GM21717 (cell line): ENCODE data around the gene PDLIM5.
"Not testable (repeated sequence)": the region's sequence is repeated elsewhere in the genome, so short reads cannot be mapped to it uniquely, and the experiment has no call there.

Source experiments
- ATAC-seq: cut with Tn5 transposase; IDR thresholded peaks from one replicate; pipeline ENCODE4 v1.9.1; 2021; ENCODE audit warnings: mild to moderate bottlenecking, moderate library complexity; ENCODE audit not compliant: unreplicated experiment

PDLIM5 gene

GRCh38 chr4:94639298-94639697 is 187.6 kb downstream of the PDLIM5 start:
- ATAC-seq: no peak

- ATAC-seq: no peak
Measured at GRCh38 chr4:94640151-94640550, 188.4 kb downstream of the PDLIM5 start.

- ATAC-seq: no peak
Measured at GRCh38 chr4:94641702-94642560, 190.2 kb downstream of the PDLIM5 start.

GRCh38 chr4:94642561-94642866 is 190.8 kb downstream of the PDLIM5 start:
- ATAC-seq: no peak

GRCh38 chr4:94648699-94649098 is 197.0 kb downstream of the PDLIM5 start:
- ATAC-seq: no peak

GRCh38 chr4:94649381-94650133 is 197.8 kb downstream of the PDLIM5 start:
- no peak for ATAC-seq

GRCh38 chr4:94650134-94650495 is 198.4 kb downstream of the PDLIM5 start:
- no peak for ATAC-seq

- ATAC-seq: no peak
Measured at GRCh38 chr4:94650690-94651089, 198.9 kb downstream of the PDLIM5 start.

- no peak for ATAC-seq
Measured at GRCh38 chr4:94653095-94653649, 201.4 kb downstream of the PDLIM5 start.

GRCh38 chr4:94653984-94654609 is 202.4 kb downstream of the PDLIM5 start:
- ATAC-seq: no peak

GRCh38 chr4:94654714-94655113 is 203.0 kb downstream of the PDLIM5 start:
- no peak for ATAC-seq

- no peak for ATAC-seq
Measured at GRCh38 chr4:94660614-94661013, 208.9 kb downstream of the PDLIM5 start.

GRCh38 chr4:94665021-94665420 is 213.3 kb downstream of the PDLIM5 start:
- ATAC-seq: not testable (repeated sequence)

- no peak for ATAC-seq
Measured at GRCh38 chr4:94665500-94666404, 214.0 kb downstream of the PDLIM5 start.

- ATAC-seq: no peak
Measured at GRCh38 chr4:94668724-94669123, 217.0 kb downstream of the PDLIM5 start.

- no peak for ATAC-seq
Measured at GRCh38 chr4:94669672-94670664, 218.2 kb downstream of the PDLIM5 start.

- ATAC-seq: no peak
Measured at GRCh38 chr4:94671113-94671512, 219.4 kb downstream of the PDLIM5 start.

- no peak for ATAC-seq
Measured at GRCh38 chr4:94673961-94674360, 222.2 kb downstream of the PDLIM5 start.

GRCh38 chr4:94676970-94677369 is 225.2 kb downstream of the PDLIM5 start:
- ATAC-seq: no peak
